Measurements from ENCODE around the gene GSG1L.
A peak's percentile ranks its signal among the peaks of the same experiment; 100 is the strongest.
"Not testable (repeated sequence)": the region's sequence is repeated elsewhere in the genome, so short reads cannot be mapped to it uniquely, and the experiment has no call there.

GSG1L gene

DNA sequence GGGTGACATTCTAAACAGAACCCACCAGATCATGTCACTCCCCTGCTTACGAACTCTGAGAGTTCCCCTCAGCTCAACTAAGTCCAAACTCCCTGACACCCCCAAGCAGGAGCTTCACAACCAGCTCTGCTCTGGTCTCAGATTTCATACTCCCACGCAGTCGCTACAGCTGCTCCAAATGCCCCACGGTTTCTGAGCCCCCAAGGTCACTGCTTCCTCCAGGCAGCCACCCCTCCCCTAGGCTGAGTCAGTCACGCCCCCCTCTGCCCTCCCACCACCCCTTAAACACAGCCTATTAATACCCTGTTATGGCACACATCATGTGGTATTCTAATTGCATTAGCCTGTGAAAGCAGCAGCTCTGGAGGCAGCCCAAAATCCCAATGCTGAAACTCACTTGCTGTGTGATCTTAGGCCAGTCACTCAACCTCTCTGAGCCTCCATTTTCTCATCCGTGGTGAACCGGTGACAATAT lies 51.5 kb downstream of the GSG1L start:
- DNase-seq: peak; percentile 12

DNA sequence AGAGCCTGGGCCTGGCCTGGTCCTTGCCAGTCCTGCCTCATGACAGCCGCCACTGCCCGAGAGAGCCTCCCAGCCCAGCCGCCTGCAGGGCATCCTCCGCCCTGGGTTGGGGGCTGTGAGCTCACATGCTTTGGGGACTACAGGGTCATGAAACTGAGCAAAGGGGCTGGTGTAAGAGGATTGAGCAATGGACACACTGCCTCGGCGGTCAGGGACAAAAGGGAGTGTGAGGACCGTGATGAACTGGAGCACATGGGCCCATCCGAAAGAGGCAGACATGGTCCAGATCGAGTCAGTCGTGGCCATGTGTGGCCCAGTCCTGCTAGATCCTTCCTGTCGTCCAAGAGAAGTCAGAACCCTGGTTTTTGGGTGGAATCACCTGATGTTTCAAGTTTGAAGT lies 52.3 kb downstream of the GSG1L start:
- no peak for DNase-seq

DNA sequence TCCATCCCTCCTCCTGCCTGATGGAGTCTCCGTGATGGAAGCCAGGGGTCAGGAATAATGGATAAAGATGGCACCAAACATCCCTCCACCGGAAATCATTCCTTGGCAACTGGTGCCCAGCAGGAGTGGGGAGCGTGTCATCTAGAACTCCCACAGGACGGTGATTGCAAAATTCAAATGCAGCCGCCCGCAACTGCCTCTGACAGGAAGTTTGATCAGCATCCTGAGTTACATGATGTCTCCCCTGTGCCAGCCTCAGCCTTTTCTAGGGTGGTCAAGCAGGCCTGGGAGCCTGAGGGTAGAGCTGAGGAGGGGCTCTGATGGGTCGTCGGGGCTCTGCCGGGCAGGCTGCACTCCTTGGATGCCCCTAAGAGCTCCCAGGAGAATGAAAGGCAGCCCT lies 52.8 kb downstream of the GSG1L start:
- DNase-seq: peak; percentile 25

DNA sequence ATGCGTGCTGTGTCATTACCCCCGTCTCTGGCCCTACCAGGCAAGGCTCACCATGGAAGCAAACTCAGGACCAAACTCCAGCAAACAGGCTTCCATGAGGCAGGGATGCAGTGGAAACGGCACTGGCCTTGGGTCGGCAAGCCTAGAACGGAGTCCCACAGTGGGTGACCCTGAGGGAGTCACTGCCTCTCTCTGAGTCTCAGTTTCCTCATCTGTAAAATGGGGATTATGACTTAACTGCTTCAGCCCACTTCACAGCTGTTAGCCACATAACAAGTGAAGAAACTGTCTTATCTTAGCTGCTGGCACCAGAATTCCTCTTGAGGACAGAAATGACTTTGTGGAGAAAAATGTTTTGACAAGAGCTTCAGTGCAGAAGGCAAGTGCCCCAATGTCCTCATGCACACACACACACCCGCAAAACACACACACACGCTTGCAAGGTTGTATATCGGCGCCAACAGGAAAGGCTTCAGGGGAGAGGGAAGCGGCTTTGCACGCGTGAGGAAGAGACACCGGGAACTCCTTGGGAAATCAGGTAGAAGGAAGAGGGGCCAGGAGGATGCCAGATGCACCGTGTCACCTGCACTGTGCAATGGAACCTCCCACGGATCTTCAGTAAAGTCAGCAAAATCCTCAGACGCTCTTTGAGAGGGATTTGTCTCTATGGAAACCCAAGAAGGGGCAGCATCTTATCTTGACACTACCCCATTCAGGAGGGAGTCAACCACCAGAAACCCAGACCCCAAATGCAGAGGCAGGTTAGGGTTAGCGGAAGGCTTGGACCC lies 53.7 kb downstream of the GSG1L start:
- DNase-seq: no peak

DNA sequence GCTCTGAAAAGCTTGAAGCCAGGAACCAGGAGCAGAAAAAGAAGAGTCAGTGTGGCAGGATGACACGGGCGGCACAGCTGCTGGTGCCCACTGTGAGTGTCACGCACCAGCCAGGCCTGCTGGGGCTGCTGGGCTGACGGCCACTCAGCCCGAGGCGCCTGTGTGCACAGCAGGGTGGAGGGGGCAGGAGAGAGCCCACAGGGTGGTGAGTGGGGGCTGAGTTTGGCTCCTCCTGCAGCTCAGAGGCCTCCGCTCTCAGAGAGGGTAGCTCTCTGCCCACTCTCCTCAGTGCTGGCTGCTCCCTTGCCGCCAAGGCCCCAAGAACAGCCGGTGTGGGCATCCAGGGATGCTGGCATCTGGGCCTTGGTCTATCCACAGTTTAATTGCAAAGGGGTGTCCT lies 59.6 kb downstream of the GSG1L start:
- DNase-seq: no peak

DNA sequence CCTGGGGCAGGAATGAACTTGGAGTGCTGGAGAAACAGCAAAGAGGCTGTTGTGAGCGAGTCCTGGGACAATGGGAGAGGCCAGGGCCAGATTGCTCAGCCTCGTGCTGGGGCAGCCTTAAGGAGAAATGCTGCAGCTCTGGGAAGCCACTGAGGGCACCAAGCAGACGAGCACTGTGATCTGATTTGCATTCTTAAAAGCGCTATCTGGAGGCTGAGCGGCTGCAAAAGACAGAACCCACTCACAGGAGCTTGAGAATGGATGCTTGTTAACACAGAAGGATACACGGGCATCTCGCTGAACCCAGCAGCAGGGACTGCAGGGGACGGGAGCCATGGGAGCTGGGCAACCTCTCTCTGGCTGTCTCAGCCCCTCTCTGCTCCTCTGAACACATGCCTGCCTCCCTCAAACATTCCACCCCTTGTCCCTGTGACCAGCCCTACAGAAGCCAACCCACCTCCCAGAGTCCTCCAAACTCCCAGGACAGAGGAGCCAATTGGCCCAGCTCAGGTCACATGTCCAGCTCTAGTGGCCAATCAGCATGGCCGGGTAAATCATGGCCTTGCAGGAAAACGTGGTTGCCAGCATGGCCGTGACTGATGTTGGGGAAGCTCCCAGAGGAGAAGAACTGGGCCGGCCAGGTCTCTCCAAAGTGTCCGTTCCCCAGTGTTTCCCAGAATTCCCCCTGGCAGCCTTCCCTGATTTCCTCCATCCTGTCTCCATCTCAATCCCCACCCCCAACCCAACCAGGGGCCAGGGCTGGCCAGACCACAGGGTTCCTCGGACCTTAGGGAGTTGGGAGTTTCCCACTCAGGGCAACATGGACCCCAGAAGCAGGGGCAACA lies 60.3 kb downstream of the GSG1L start:
- DNase-seq: no peak

DNA sequence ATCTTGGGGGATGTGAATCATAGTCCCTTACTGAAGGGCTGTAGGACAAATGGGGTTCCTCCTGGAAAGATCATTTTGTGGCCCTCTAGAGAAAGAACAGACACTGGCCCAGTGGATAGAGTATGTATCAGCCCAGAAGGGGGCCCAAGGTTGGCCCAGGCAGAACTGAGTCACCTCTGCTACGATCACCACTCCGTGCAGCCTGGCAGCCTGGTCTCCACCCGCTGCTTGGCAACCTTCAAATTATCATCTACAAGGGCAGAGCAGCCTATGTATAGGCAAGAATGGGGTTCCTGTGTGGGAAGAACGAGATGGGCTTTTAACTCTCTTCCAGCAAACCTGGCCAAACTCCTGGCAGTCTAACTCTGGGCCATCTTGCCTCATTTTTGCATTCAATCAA lies 61.9 kb downstream of the GSG1L start:
- DNase-seq: no peak

DNA sequence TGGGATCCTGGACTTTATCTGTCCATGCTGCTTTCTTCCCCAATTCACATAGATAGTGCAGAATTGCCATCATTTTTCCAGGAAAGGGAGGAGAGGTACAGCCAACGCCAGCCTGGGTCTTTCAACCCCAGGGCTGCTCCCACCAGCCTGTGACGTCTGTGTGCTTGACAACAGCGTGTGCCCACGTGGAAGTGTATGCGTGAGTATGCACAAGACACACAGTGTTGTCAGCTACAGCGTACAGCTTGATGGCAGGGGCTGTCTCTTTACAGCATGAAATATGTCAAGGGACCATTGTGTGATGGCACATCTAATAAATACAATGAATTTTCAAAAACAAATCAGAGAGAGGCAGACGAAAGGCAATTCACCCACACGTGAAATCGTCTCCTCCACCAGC lies 62.3 kb downstream of the GSG1L start:
- DNase-seq: no peak

DNA sequence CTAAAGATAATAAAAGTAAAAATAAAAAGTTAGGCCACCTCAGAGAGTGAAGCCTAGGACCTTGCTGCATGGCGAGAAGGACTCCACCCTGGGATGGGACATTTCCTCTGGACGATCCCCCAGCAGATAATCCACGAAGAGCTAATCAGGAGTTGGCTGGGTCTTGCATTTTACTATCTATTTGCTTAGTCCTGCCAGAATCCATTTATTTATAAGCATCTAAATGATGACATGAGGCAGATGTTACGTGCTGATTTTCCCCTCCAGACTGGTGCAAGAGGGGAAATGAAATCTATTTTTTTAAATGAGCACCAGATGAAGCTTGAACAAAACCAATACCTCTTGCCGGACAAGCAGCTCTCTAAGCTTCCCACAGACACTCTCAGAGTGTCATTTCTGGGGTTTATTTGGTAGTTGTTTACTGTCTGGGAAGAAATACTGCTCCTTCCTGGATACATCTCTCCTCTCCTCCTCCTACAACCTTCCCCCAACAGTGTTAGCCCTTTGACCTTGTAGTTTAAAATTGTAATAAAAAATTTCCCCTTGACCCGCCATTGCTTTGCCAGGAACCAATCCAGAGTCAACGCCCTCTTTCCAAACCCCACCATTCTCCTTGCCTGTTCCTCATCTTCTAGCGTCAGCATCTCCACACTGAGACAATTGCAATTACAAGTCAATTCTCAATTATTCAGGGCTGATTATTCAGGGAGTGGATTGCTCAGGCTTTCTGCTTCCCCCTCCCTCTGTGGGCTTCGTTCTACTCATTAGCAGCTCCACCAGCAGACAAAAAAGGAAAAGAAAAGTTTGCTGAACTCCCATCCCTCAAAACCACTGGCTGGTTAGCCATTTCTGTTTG lies 63.0 kb downstream of the GSG1L start:
- no peak for DNase-seq

DNA sequence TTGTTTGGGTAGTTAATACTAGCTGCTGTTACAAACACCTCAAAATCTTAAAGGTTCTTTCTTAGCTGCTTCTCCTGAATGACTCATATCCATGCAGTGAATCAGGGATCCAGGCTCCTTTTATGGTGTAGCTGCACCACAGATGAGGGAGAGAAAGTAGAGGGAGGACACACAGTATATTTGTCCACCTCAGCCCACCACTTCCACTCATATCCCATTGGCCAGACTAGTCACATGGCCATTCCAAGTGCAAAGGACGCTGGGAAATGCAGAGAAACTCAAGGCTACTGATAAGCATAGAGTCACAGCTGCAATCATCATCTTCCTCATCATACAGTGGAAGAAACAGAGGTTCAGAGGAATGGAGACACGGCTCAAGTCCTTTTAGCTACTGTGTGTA lies 63.8 kb downstream of the GSG1L start:
- no peak for DNase-seq

DNA sequence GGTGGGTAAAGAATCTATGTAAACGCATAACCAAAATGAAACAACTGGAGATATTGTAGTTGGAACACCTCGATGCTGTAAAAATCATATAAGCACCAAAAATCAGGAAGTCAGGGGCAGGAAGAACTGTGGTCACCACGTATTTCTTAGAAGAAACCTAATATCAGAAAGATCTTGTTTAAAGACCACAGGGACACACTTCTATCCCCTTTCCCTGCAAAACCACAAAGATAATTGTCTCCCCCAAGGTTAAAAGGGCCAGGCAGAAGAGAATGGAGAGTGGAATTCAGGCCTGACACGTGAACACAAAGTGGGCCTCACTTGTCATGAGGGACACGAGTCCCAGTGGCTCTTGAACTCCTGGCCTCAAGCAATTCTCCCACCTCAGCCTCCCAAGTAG lies 68.1 kb downstream of the GSG1L start:
- DNase-seq: peak; percentile 90

DNA sequence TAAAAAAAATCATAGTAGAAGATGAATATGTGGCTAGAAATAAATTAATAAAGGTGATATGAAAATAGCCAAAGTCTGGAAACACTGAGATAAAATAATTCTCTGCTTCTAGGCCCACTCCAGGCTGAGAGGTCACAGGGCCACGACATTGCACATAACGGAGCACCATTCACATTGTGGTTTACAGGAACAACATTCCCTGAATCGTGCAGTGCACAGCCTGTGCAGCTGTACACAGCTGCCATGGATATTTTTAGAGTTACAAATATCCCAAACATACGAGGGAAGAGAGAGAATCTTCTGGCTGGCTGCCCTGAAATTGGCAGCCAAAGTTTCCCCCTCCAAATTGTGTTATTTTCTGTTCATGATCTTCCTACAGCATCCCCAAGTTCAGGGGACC lies 68.8 kb downstream of the GSG1L start:
- no peak for DNase-seq

DNA sequence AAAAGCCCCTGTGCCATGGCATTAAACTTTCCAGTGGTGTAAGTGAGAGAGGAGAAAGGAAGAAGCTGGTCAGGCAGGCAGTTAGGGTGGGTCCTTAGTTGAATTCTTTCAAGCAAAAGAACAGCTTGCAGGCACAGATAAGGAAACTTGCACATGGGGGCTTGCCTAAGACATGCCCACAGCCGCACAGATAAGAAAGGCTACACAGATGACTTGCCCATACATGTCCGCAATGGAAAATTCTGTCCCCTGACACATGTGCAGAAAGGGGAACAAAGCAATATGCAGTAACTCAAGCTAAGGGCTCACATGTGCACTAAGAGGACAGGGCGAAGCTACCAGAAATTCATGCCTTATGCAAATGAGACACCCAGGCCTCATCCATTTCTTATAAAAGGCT lies 69.9 kb downstream of the GSG1L start:
- peak; percentile 92 for DNase-seq

DNA sequence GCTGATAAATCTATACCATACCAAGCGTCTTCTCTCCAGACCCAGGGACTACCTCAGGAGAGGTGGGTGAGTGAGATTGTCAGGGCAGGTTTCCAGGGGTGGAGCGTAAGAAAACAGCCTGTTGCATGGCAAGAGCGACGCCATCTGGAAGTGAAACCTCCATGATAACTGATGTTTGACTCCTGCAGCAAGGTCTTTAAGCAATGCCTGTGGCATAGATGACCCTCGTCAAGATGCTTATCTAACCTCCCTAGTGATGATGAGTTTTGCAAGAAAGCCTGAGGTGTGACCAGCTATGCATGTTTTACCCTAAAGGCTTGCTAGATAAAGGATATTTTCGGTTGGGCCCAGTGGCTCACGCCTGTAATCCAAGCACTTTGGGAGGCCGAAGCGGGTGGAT lies 71.6 kb downstream of the GSG1L start:
- DNase-seq: peak; percentile 37

DNA sequence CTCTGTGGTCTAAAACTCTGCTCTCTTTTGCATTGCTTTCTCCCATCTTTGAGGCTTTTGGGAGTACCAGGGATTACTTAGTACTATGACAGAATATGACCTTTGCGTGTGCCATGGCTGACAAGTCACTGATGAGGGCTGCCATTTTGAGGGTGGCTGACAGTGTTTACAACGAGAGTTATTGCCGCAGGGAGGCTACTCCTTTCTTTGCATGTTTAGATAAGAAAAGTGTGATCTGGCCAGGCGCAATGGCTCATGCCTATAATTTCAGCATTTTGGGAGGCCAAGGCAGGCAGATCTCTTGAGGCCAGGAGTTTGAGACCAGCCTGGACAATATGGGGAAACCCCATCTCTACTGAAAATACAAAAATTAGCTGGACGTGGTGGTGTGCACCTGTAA lies 77.5 kb downstream of the GSG1L start:
- no peak for DNase-seq

DNA sequence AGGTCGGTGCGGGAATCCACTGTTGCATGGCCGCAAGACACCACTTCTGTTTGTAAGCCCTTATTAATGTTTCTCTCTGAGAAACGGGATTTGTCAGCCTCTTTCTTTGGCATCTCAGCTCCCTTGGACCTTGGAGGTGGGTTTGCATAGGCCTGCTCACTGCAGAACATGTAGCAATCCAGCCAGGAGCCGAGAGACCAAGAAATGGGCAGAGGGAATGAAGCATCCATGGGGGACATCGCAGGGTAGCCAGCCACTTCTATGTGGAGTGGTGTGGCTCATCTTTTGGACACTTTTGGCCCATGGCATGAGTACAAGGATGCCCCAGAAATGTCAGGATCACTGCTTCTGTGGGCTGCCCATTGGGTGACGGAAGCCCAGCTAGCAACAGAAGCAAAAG lies 79.4 kb downstream of the GSG1L start:
- no peak for DNase-seq

DNA sequence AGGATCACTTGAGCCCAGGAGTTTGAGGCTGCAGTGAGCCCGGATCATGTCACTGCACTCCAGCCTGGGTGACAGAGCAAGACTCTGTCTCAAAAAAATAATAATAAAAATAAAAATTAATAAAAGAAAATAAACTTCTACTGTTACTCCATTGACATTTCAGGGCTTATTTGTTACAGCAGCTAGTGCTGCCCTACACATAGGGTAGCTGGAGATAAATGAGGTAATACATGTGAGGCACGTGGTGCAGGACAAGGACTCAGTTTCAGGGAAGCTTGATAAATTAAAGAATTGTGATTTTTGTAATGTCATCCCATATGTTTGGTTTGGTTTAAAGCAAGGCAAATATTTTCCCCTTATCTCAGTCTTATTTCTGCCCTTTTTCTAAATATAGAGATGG lies 80.3 kb downstream of the GSG1L start:
- no peak for DNase-seq

DNA sequence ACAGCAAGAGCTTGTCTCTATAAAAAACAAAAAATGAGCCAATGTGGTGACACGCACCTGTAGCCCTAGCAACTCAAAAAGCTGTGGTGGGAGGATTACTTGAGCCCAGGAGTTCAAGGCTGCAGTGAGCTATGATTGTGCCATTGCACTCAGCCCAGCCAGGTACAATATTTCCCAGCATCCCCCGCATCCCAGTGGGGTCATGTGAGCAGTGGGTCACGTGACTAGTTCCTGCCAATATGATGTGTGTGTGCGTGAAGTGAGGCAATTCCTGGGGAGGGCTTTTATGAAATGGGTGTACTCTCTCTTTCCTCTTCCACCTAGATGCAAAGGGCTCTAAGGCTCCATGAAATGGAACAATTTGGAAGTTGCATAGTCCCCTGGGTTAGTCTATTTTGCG lies 81.3 kb downstream of the GSG1L start:
- no peak for DNase-seq

DNA sequence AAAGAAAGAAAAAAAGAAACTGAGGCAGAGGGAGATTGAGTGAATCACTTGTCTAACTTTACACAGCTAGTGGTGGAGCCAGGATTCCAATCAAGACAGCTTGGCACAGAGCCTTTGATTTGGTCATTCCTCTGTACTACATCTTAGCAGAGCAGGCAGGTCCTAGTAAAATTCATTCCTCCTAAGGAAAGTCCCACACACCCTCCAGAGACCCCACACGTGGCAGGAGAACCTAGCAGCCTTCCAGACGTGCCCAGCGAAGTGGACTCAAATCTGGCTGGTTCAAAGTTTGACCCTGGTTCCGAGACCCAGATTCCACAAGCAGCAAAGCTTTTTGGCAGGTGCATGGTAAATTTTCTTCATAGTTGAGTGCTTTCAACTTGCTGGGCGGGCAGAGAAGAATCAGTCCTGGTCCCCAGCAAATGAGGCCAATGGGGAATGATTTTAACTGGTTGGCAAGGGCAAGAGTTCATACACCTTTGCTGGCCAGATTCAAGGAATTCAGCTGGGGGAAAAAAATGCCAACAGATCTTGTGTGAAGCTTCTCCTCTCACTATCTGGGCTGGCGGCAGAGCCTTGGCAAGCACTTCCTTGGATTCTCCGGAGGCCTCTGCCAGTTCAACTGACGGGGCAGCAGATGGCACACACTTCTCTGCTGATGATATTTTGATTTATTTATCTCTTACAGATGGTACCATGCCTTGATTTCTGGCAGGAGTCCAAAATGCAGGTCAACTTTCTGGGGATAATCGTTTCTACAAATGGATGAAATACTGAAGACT lies 82.4 kb downstream of the GSG1L start:
- DNase-seq: no peak

DNA sequence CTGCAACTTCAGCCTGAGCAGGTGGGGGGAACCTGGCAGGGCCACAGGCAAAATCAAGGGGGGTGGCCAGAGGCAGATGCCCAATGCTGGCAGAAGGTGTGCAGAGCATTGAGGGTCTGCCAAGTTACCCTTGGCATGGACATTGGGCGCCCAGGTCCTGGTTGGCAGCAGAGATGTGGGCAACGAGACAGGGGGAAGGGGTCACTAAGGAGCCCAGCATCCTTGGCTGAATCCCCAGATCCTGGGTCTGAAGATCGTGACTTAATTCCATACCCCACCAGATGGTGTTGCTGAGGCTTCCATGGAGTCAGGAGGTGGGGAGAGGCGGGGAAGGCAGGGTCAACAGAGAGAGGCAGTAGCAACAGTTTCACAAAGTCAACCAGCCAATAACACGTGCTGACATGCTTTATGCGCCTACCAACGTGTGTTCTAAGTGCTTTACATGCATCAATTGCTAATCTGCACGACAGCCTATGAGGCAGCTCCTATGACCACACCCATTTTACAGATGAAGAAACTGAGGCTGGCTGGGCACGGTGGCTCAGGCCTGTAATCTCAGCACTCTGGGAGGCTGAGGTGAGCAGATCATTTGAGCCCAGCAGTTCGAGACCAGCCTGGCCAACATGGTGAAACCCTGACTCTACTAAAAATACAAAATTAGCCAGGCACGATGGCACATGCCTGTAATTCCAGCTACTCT lies 83.3 kb downstream of the GSG1L start:
- DNase-seq: no peak

DNA sequence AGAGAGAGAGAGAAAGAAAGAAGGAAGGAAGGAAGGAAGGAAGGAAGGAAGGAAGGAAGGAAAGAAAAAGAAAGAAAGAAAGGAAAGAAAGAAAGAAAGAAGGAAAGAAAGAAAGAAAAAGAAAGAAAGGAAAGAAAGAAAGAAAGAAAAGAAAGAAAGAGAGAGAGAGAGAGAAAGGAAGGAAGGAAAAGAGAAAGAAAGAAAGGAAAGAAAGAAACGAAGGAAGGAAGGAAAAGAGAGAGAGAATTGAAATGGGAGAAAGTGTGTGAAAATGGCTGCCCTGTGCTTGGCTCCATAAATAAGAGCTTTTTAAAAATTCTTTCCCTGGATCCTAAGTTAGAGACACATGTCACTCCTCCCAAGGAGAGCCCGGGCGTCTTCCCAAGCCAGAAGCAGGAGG lies 83.8 kb downstream of the GSG1L start:
- not testable (repeated sequence) for DNase-seq

DNA sequence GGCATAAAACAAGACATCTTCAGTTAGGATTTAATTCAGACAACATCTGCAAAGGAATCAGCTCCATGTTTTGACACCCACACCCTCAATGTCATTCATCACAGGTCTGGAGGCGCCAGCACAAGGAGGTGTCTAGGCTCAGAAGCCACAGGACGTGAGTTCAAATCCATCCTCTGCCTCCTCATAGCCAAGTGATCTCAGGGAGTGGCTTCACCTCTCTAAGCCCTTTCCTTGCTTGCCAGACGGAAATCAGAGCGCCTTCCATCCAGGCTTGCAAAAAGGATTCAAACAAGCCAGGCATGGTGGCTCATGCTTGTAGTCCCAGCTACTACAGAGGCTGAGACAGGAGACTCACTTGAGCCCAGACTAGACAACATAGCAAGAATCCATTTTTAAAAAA lies 84.6 kb downstream of the GSG1L start:
- DNase-seq: no peak

All from GF-D8 (cell line).